Prostate gland (tissue), 2 donors: Measurements from ENCODE around the gene SARDH.

ENCODE experiments used
- CTCF ChIP-seq, 4 experiments: fragments of 200-600 bp in 2 of 4; fragments of 450-650 bp in 2 of 4; sonication (generic) in 2 of 4; IDR thresholded peaks; 1 replicate in 3 of 4; 2 replicates in 1 of 4; pipeline ENCODE4 v1.5.1; 2016 to 2019; ENCODE audit warnings: antibody characterized with exemption in 4 of 4, mild to moderate bottlenecking in 2 of 4, moderate library complexity in 2 of 4
- POLR2A ChIP-seq: fragments of 450-650 bp; IDR thresholded peaks from one replicate; pipeline ENCODE4 v1.6.1; 2016; ENCODE audit warnings: antibody characterized with exemption, mild to moderate bottlenecking
- POLR2AphosphoS5 ChIP-seq: sonication (generic); formaldehyde crosslinking; IDR thresholded peaks from one replicate; pipeline ENCODE4 v1.6.1; 2017; ENCODE audit warnings: antibody characterized with exemption

GRCh38 chr9:133778336-133779013, 40.3 kb upstream of the SARDH start:
- TF ChIP-seq CTCF (IDR thresholded peaks at IDR 0.05): no peak
- no peak for TF ChIP-seq POLR2A
- no peak for TF ChIP-seq POLR2AphosphoS5
